Activated T-cell treated with anti-CD3 and anti-CD28 coated beads for 1 hour (primary cell): Measurements from ENCODE around the gene LINS1.
A peak's percentile ranks its signal among the peaks of the same experiment; 100 is the strongest.
"Not testable (repeated sequence)": the region's sequence is repeated elsewhere in the genome, so short reads cannot be mapped to it uniquely, and the experiment has no call there.

Experiments
- DNase-seq: peaks from one replicate; pipeline ENCODE4 v3.0.0-alpha.2; 2020; ENCODE audit warnings: low read depth

LINS1 gene

GRCh38 chr15:100601617-100602063, 344 bp downstream of the LINS1 start:
- no peak for DNase-seq

- no peak for DNase-seq
These were observed 821 bp downstream of the LINS1 start for GRCh38 chr15:100601163-100601562.

GRCh38 chr15:100598655-100599054, 3.3 kb downstream of the LINS1 start:
- no peak for DNase-seq

- DNase-seq, result no peak
These were observed 4.1 kb downstream of the LINS1 start for GRCh38 chr15:100597862-100598261.

GRCh38 chr15:100596792-100597191, 5.2 kb downstream of the LINS1 start:
- peak; percentile 71 for DNase-seq

GRCh38 chr15:100595964-100596363, 6.0 kb downstream of the LINS1 start:
- DNase-seq, result no peak

GRCh38 chr15:100593431-100593830, 8.6 kb downstream of the LINS1 start:
- no peak for DNase-seq

- DNase-seq, result no peak
These were observed 9.1 kb downstream of the LINS1 start for GRCh38 chr15:100592898-100593297.

- no peak for DNase-seq
These were observed 10.1 kb downstream of the LINS1 start for GRCh38 chr15:100591835-100592234.

GRCh38 chr15:100591163-100591562, 10.8 kb downstream of the LINS1 start:
- not testable (repeated sequence) for DNase-seq

- no peak for DNase-seq
These were observed 13.2 kb downstream of the LINS1 start for GRCh38 chr15:100588638-100589242.

- DNase-seq, result no peak
These were observed 21.6 kb downstream of the LINS1 start for GRCh38 chr15:100580414-100580813.

GRCh38 chr15:100573526-100573925, 28.5 kb downstream of the LINS1 start:
- no peak for DNase-seq

- no peak for DNase-seq
These were observed 29.5 kb downstream of the LINS1 start for GRCh38 chr15:100572362-100572983.

- no peak for DNase-seq
These were observed 30.3 kb downstream of the LINS1 start for GRCh38 chr15:100571592-100572167.

GRCh38 chr15:100570735-100571313, 31.2 kb downstream of the LINS1 start:
- no peak for DNase-seq

- DNase-seq, result no peak
These were observed 31.7 kb downstream of the LINS1 start for GRCh38 chr15:100570275-100570674.

- DNase-seq, result no peak
These were observed 32.6 kb downstream of the LINS1 start for GRCh38 chr15:100569391-100569790.

- DNase-seq, result no peak
These were observed 34.9 kb downstream of the LINS1 start for GRCh38 chr15:100566850-100567628.

- DNase-seq, result no peak
These were observed 36.4 kb downstream of the LINS1 start for GRCh38 chr15:100565591-100565990.

- no peak for DNase-seq
These were observed 41.7 kb downstream of the LINS1 start for GRCh38 chr15:100560323-100560722.

- DNase-seq, result no peak
These were observed 42.7 kb downstream of the LINS1 start for GRCh38 chr15:100559330-100559729.
